ENCODE results near the gene KSR2. TPM values are rescaled to one million over a fixed set of nuclear protein-coding genes. Genes with fewer than 3 reads are reported as not detected.
"Not testable (repeated sequence)": the region's sequence is repeated elsewhere in the genome, so short reads cannot be mapped to it uniquely, and the experiment has no call there.

Gene KSR2
- polyA plus RNA-seq, result not detected

DNA sequence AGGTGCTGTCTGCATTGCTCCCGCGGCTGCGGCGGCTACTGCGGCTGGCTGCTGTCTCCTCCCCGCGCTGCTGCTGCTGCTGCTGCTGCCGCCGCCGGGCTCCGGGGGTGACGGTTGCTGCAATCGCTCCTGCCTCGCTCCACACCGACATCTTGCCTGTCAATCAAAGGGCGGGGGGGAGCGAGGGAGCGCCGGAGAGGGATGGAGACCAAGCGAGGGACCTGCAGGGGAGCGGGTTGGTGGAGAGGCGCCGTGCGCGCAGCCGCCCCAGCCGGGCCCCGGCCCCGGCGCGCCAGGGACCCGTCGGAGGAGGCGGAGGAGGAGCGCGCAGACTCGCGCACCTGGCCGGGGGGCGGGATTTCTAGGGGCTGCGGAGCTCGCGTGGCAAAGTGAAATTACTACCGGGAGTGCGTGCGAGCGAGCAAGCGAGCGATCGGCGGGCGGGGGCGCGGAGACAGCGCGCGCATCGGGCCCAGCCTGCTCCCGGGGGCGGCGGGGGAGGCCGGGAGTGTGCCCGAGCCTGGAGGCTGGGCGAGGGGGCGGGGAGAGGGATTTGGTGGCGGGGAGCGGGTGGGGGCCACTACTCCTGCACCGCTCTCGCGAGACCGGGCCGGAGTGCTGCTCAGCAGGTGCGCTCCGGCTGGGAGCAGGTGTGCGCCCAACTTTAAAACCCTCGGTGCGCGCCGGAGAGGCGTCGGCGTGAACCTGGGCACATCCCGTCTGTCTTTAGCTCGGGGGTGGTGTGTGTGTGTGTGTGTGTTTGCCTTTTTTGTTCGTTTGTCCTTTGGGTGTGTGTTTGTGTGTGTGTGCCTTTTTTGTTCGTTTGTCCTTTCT, at the start of gene KSR2:
Gene KSR2 (minus strand): TSS at position 165 of the 834 bp plus-strand sequence. CDS start 735 bp downstream, outside the sequence.
- Mint-ChIP-seq H3K27ac (no peak within 1 kb of the TSS), H3K27me3 (peaks cover 34% of the 10 kb centered on the region), H3K4me3 (peak within 1 kb of the TSS in 3 of 4 donors; percentile 72 to 79 (median 73)), H3K36me3 (peaks cover 3% of the 10 kb centered on the region), H3K9me3 (peaks cover 8 to 16% (median 14%) of the 10 kb centered on the region in 3 donors), H3K4me1 (peaks cover 0 to 3% (median 2%) of the 10 kb centered on the region in 3 donors)

DNA sequence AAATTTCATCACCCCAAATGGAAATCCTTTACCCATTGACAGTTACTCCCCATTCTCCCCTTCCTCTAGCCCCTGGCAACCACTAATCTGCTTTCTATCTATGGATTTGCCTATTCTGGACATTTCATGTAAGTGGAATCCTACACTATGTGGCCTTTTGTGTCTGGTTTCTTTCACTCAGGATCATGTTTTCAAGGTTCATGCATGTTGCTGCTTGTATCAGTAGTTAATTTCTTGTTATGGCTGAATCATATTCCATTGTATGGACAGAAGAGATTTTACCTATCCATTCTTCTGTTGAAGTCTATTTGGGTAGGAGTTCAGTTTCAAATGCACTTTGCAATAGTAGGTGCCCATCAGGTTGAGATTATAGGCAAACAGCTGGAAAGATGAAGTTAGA, 49.1 kb upstream of the KSR2 start:
- Mint-ChIP-seq H3K36me3 (peaks cover 7% of the 10 kb centered on the region), H3K4me1 (peaks cover 9 to 15% (median 10%) of the 10 kb centered on the region in 3 donors), H3K4me3 (peak overlapping the region; percentile 56 to 91 (median 83)), H3K27me3 (no peaks in the 10 kb centered on the region), H3K9me3 (no peaks in the 10 kb centered on the region), H3K27ac (peak overlapping the region in 1 of 3 donors; percentile 25)

DNA sequence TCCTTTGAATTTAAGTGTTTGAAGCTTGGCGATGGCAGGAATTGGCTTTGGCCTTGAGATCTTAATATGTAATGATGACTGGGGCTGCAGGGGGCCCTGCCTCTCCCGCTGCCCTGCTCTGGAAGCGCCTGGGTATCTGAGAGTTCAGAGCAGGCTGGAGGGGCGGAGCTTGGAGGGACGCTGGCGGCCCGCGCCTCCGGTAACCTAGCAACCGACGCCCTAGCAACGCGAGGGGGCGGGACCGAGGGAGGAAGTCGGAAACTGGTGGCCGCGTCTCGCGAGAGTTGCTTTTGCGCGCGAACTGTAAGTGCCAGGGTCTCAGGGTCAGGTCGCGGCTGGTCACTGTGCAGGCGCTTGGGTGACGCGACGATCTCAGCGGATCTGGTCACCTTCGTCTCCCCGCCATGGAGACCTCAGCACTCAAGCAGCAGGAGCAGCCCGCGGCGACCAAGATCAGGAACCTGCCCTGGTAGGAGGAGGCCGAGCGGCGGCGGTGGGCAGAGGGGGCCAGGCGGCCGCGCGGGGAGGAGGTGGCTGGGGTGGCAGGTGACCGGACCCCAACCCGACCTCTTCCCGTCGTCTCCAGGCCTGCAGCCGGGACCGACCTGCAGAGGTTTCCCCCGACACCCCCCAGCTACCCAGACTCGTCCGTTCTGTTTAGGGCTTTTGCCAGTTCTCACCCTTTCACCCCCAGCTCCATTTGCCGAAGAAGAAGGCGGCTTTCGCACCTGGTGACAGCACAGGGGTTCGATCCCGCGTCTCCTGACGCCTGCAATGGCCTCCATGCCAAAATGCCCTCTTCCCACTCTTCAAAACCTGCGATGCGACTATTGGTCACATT, 47.9 kb upstream of the KSR2 start, which contains the start of gene RFC5:
Gene RFC5 (plus strand): TSS at position 280 of the 841 bp plus-strand sequence. CDS start 125 bp downstream, at position 405.
- peak within 1 kb of the TSS; percentile 88 to 96 (median 90) for H3K4me3 Mint-ChIP-seq
- H3K4me1 Mint-ChIP-seq, result peaks cover 9 to 15% (median 10%) of the 10 kb centered on the region in 3 donors
- H3K27ac Mint-ChIP-seq, result peak within 1 kb of the TSS; percentile 85 to 98 (median 90)
- no peaks in the 10 kb centered on the region for H3K27me3 Mint-ChIP-seq
- H3K9me3 Mint-ChIP-seq, result no peaks in the 10 kb centered on the region
- H3K36me3 Mint-ChIP-seq, result peaks cover 2% of the 10 kb centered on the region

DNA sequence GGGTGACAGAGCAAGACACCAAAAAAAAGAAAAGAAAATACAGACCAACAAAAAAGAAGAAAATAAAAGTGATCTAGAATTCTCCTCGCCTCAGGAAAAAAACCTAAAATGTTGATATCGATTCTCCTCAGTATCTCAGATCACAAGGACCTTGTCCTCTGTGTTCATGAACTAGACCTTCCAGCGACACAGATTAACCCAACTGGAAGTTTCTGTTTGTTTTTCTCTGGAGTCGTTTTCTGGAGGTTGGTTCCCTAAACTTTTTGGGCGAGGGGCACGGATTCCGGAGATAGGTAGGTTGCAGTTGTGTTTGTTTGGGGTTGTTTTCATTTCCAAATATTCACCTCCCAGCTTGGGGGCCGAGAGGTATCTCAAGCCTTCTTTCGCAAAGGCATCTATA, 47.2 kb upstream of the KSR2 start:
- Mint-ChIP-seq H3K27ac (peak overlapping the region; percentile 85 to 98 (median 90)), H3K9me3 (no peaks in the 10 kb centered on the region), H3K4me3 (peak overlapping the region in 3 of 4 donors; percentile 88 to 91 (median 90)), H3K27me3 (no peaks in the 10 kb centered on the region), H3K4me1 (peaks cover 9 to 15% (median 10%) of the 10 kb centered on the region in 3 donors), H3K36me3 (no peaks in the 10 kb centered on the region)

DNA sequence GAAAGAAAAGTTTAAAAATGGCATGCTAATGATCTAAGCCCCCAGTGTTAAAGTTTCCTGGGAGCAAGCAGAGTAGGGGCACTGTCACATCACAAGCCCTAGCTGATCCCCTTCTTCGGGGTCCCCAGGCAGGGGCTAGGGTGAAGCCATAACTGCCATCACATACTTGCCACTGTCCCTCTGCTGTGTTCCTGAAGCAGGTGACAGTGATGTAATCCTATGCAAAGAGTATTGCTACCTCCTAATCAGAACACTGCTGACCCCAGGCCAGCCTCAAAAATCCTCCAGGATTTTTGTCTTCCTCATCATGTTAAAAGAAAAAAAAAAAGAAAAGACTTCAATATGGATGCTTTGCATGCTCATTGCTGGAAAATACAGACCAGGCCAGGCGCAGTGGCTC, 46.5 kb upstream of the KSR2 start:
- H3K9me3 Mint-ChIP-seq, result no peaks in the 10 kb centered on the region
- peak overlapping the region in 1 of 3 donors; percentile 85 for H3K27ac Mint-ChIP-seq
- no peaks in the 10 kb centered on the region for H3K27me3 Mint-ChIP-seq
- no peaks in the 10 kb centered on the region for H3K36me3 Mint-ChIP-seq
- H3K4me1 Mint-ChIP-seq, result peaks cover 7 to 15% (median 10%) of the 10 kb centered on the region in 3 donors
- peak overlapping the region in 3 of 4 donors; percentile 26 to 55 (median 28) for H3K4me3 Mint-ChIP-seq

DNA sequence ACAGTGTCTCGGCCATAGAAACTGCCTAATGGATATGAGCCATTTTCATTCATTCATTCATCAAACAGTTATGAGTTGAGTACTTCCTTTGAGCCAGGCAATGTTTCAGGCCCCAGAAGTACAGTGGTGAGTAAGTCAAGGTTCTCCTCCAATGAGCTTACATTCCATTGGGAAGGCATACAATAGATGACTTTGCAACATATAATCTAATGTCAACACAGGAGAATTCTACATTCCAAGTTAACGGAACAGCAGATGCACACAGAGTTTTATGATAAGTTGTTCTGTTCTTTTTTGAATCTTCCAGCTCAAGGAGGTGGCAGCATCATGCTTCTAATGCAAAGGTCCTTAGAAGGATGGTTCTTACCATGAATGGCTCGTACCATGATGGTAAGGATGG, 44.5 kb upstream of the KSR2 start:
- Mint-ChIP-seq H3K4me1 (peaks cover 7 to 15% (median 10%) of the 10 kb centered on the region in 3 donors), H3K27me3 (peaks cover 2% of the 10 kb centered on the region), H3K36me3 (no peaks in the 10 kb centered on the region), H3K9me3 (no peaks in the 10 kb centered on the region), H3K27ac (peak overlapping the region in 1 of 3 donors; percentile 34), H3K4me3 (peak overlapping the region in 2 of 4 donors; percentile 9 to 58)

DNA sequence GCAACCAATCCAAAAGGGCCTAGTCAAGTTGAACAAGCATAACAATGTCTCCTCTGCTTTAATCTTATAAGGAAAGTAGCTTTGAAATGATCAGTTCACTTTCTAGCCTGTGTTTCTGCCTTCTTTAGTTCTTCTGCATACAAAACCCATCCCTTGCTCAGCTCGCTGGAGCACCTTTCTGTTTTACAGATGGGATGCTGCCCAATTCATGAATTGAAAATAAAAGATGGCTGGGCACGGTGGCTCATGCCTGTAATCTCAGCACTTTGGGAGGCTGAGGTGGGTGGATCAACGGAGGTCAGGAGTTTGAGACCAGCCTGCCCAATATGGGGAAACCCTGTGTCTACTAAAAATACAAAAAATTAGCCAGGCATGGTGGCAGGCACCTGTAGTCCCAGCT, 43.2 kb upstream of the KSR2 start:
- H3K4me3 Mint-ChIP-seq, result no peak overlapping the region
- H3K4me1 Mint-ChIP-seq, result peaks cover 4 to 6% (median 6%) of the 10 kb centered on the region in 3 donors
- peaks cover 5% of the 10 kb centered on the region for H3K27me3 Mint-ChIP-seq
- H3K9me3 Mint-ChIP-seq, result no peaks in the 10 kb centered on the region
- H3K27ac Mint-ChIP-seq, result no peak overlapping the region
- no peaks in the 10 kb centered on the region for H3K36me3 Mint-ChIP-seq

DNA sequence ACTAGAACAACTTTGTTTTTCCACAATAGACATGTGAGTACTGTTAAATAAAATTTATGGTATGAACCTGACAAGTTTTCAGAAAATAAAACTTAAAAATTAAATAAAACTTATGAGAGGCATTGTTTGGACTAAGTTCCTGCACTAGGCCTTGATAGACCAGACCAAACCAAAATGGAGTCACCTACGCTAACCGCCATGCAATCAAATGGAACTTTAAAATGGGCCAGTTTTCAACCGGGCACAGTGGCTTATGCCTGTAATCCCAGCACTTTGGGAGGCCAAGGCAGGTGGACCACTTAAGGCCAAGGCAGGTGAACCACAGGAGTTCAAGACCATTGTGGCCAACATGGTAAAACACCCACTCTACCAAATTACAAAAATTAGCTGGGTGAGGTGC, 42.6 kb upstream of the KSR2 start:
- H3K36me3 Mint-ChIP-seq, result no peaks in the 10 kb centered on the region
- no peak overlapping the region for H3K27ac Mint-ChIP-seq
- H3K4me1 Mint-ChIP-seq, result peaks cover 2 to 4% (median 2%) of the 10 kb centered on the region in 3 donors
- no peak overlapping the region for H3K4me3 Mint-ChIP-seq
- H3K9me3 Mint-ChIP-seq, result no peaks in the 10 kb centered on the region
- peaks cover 5% of the 10 kb centered on the region for H3K27me3 Mint-ChIP-seq

DNA sequence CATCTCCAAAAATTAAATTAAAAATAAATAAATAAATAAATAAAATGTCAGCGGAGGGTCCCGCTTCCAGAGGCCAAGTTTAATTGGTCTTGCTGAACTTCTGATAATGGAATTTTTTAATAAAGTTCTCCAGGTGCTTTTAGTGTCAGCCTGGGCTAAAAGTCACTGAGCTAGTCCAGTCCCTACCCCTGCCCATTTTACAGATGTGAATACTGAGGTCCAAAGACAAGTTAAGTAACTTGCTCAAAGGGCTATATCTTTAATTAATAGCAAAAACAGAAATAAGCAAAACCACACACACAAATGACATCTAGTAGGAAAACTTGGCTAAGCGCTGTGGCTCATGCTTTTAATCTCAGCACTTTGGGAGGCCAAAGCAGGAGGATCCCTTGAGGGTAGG, 42.1 kb upstream of the KSR2 start:
- no peaks in the 10 kb centered on the region for H3K9me3 Mint-ChIP-seq
- peaks cover 5% of the 10 kb centered on the region for H3K27me3 Mint-ChIP-seq
- H3K4me3 Mint-ChIP-seq, result no peak overlapping the region
- peaks cover 0 to under 1% (median 0%) of the 10 kb centered on the region in 3 donors for H3K4me1 Mint-ChIP-seq
- no peak overlapping the region for H3K27ac Mint-ChIP-seq
- no peaks in the 10 kb centered on the region for H3K36me3 Mint-ChIP-seq

DNA sequence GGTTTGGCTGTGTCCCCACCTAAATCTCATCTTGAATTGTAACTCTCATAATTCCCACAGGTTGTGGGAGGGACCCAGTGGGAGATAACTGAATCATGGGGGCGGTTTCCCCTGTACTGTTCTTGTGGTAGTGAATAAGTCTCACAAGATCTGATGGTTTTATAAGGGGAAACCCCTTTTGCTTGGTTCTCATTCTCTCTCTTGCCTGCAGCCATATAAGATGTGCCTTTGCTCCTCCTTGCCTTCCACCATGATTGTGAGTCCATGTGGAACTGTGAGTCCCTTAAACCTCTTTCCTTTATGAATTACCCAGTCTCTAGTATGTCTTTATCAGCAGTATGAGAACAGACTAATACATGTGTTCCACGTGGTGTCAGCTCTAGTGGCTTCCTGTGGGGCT, 31.0 kb upstream of the KSR2 start:
- H3K36me3 Mint-ChIP-seq, H3K27me3 Mint-ChIP-seq, H3K27ac Mint-ChIP-seq, H3K4me1 Mint-ChIP-seq, H3K4me3 Mint-ChIP-seq: not testable (repeated sequence)
- H3K9me3 Mint-ChIP-seq, result peaks cover 0 to 14% (median 4%) of the 10 kb centered on the region in 3 donors

DNA sequence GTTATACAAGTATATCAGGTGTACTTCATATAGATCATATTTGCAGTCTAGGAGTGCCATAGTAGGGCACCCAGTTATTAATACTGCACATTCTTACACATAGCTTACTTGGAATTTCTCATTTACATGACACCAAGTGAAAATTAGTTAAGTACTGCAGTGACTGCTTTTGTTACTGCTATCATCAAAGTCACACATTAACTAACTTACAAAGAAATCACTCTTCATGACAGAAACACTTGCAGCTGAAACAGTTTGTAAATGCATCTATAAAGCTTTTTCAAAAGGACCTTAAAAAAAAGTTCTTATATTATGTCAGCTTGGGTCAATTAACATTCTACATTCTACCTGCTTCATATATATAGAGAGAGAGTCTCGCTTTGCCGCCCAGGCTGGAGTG, 29.9 kb upstream of the KSR2 start:
- Mint-ChIP-seq H3K4me3 (no peak overlapping the region), H3K4me1 (no peaks in the 10 kb centered on the region), H3K36me3 (peaks cover 1% of the 10 kb centered on the region), H3K27me3 (no peaks in the 10 kb centered on the region), H3K27ac (no peak overlapping the region), H3K9me3 (peaks cover 0 to 25% (median 6%) of the 10 kb centered on the region in 3 donors)

DNA sequence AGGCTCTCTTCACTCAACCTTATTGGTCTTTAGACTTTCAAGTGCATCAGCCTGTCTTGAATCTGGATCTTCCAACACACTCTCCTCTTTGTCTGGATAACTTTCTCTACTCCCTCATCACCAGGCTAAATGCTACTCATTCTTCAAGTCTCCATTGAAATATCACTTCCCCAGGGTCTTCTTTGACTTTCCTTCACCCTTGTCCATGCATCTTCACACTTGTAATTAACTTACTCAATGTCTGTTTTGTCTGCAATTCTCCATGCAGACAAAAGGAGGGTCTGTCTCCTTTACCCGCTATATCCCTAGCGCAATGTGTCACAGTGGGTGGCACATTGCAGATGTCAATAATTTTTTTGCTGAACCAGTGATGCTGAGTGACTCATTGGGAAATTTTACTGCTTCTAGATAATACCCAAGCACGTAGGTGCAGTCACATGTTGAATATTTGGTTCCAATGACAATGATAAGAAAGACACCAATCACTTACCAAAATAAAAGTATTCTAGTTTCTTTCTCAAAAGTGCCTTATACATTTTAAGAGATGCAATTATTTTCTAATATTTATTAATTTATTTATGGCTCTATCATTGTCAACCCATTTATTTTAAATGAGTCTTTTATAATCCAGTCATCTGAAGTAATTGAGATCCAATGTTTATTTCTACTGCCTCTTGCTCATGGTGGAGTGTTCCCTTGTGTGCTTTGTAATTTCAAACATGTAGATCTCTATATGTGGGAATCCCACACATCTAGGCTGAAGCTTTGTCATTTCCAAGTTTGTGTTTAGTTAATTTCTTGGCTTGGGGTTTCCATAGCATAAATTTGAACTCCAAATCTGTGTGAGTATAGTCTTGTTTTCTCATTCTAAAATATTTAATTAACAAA, 26.0 kb upstream of the KSR2 start:
- Mint-ChIP-seq H3K27me3 (peaks cover 2% of the 10 kb centered on the region), H3K9me3 (peaks cover 0 to 19% (median 5%) of the 10 kb centered on the region in 3 donors), H3K4me1 (no peaks in the 10 kb centered on the region), H3K27ac (no peak overlapping the region), H3K36me3 (peaks cover 1% of the 10 kb centered on the region), H3K4me3 (no peak overlapping the region)

DNA sequence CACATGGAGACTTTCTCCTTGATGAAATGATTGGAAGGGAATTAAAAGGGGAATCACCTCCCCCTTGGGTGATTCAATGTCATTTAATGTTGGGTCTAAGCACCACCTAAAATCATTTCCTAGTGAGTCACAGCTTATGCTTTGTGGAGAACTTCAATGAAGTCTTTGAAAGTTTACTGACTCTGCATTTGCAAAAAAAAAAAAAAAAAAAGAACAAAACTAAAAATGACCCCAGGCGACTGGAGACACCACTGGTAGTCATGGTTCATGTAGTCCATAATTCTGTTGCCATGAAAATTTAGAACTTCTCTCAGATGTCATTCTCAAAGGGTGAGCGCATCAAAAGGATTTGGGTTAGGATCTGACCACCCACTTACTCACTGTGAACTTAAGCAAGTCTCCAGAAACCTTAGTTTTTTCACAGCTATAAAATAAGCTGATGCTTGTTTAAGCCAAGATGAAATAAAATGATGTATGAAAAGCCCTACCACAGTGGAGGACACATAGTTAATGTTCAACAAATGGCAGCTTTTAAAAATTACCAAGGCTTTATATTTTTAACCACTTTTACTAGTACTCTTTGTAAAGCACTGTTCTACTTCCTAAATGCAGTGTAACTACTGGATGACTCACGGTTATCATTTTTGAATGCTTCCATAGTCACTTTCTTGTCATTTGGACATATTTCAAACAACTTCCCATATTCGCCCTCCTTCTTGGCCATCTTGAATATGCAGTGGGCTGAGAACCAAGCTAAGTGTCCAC, 18.1 kb upstream of the KSR2 start:
- Mint-ChIP-seq H3K27me3 (peaks cover 5% of the 10 kb centered on the region), H3K9me3 (peaks cover 1 to 4% (median 3%) of the 10 kb centered on the region in 3 donors), H3K36me3 (no peaks in the 10 kb centered on the region), H3K4me1 (no peaks in the 10 kb centered on the region), H3K4me3 (no peak overlapping the region), H3K27ac (no peak overlapping the region)

DNA sequence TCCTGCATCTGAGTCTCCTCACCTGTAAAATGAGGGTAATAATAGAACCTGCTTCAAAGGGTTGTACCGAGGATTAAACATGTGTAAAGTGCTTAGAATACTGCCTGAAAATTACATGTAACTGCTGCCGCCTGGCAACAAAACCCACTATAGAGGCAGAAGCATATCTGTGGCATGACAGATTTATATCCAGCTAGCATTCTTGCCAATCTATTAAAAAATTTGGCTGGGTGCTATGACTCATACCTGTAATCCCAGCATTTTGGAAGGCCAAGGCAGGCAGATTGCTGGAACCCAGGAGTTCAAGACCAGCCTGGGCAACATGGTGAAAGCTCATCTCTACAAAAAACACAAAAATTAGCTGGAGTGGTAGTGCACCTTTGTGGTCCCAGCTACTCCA, 16.4 kb upstream of the KSR2 start:
- Mint-ChIP-seq H3K9me3 (peaks cover 1 to 4% (median 3%) of the 10 kb centered on the region in 3 donors), H3K27me3 (peaks cover 5% of the 10 kb centered on the region), H3K27ac (no peak overlapping the region), H3K4me1 (no peaks in the 10 kb centered on the region), H3K4me3 (no peak overlapping the region), H3K36me3 (no peaks in the 10 kb centered on the region)

Data from IgD-negative memory B cell (primary cell).